Type B pancreatic cell (in vitro differentiated cells): Measurements from ENCODE around the gene GYPE. TPM values are rescaled to one million over a fixed set of nuclear protein-coding genes. Genes with fewer than 3 reads are reported as not detected.
"Not testable (repeated sequence)": the region's sequence is repeated elsewhere in the genome, so short reads cannot be mapped to it uniquely, and the experiment has no call there.

Experiments used
- DNase-seq: peaks from one replicate; pipeline ENCODE4 v3.0.0; 2021; ENCODE audit warnings: mixed read lengths; ENCODE audit not compliant: unreplicated experiment; ENCODE audit errors: extremely low spot score
- H3K27ac Mint-ChIP-seq: 2 replicates; pipeline ENCODE4 v1.8.0; 2021; ENCODE audit warnings: mild to moderate bottlenecking, mixed read lengths
- H3K27me3 Mint-ChIP-seq: 2 replicates; pipeline ENCODE4 v1.8.0; 2021; ENCODE audit warnings: mixed read lengths
- H3K36me3 Mint-ChIP-seq: 2 replicates; pipeline ENCODE4 v1.8.0; 2021; ENCODE audit warnings: mixed read lengths
- H3K4me1 Mint-ChIP-seq: one replicate; pipeline ENCODE4 v1.8.0; 2021; ENCODE audit warnings: mixed read lengths; ENCODE audit not compliant: unreplicated experiment
- H3K4me3 Mint-ChIP-seq: 2 replicates; pipeline ENCODE4 v1.8.0; 2021; ENCODE audit warnings: mild to moderate bottlenecking, mixed read lengths
- H3K9me3 Mint-ChIP-seq: 2 replicates; pipeline ENCODE4 v1.8.0; 2021; ENCODE audit warnings: mixed read lengths
- CTCF ChIP-seq: fragments of 200-600 bp; sonication (generic); conservative IDR thresholded peaks from 2 replicates; pipeline ENCODE4 v1.5.0; 2021; ENCODE audit warnings: antibody characterized with exemption, mild to moderate bottlenecking
- long read RNA-seq: library from polyadenylated mRNA; unstranded; transcript quantifications from one replicate; pipeline ENCODE4 v2.0.0, GENCODE V29; 2020
- total RNA-seq: library from RNA; stranded (reverse); gene quantifications from 2 replicates; pipeline ENCODE4 v1.2.1, GENCODE V29; 2021; ENCODE audit warnings: low replicate concordance

GYPE gene
- total RNA-seq = not detected in 2 replicates
- long read RNA-seq = 0 reads

- not testable (repeated sequence) for H3K4me1 Mint-ChIP-seq, H3K9me3 Mint-ChIP-seq, H3K27ac Mint-ChIP-seq, H3K36me3 Mint-ChIP-seq, DNase-seq, H3K4me3 Mint-ChIP-seq
- peaks cover 19% of the 10 kb centered on the region for H3K27me3 Mint-ChIP-seq
These were observed at the start of gene GYPE for GRCh38 chr4:143905440-143905839. Gene GYPE, minus strand, starts transcription at chr4:143905559. Its CDS starts 52 bp downstream, at chr4:143905507.

- not testable (repeated sequence) for H3K4me1 Mint-ChIP-seq, H3K36me3 Mint-ChIP-seq, H3K9me3 Mint-ChIP-seq, H3K4me3 Mint-ChIP-seq, H3K27ac Mint-ChIP-seq, H3K27me3 Mint-ChIP-seq, DNase-seq
These were observed 46.2 kb upstream of the GYPE start for GRCh38 chr4:143951458-143951972.

GRCh38 chr4:143950967-143951366 lies 45.6 kb upstream of the GYPE start:
- H3K4me1 Mint-ChIP-seq, H3K4me3 Mint-ChIP-seq, H3K9me3 Mint-ChIP-seq, H3K36me3 Mint-ChIP-seq, DNase-seq, H3K27ac Mint-ChIP-seq, H3K27me3 Mint-ChIP-seq: not testable (repeated sequence)

GRCh38 chr4:143950185-143950584 lies 44.8 kb upstream of the GYPE start:
- not testable (repeated sequence) for H3K27me3 Mint-ChIP-seq, H3K4me3 Mint-ChIP-seq, H3K9me3 Mint-ChIP-seq, DNase-seq, H3K4me1 Mint-ChIP-seq, H3K36me3 Mint-ChIP-seq, H3K27ac Mint-ChIP-seq

- H3K4me1 Mint-ChIP-seq, H3K27ac Mint-ChIP-seq, H3K9me3 Mint-ChIP-seq, DNase-seq, H3K4me3 Mint-ChIP-seq, H3K36me3 Mint-ChIP-seq, H3K27me3 Mint-ChIP-seq: not testable (repeated sequence)
These were observed 42.1 kb upstream of the GYPE start for GRCh38 chr4:143947493-143947892.

- DNase-seq, H3K36me3 Mint-ChIP-seq, H3K9me3 Mint-ChIP-seq, H3K4me3 Mint-ChIP-seq, H3K4me1 Mint-ChIP-seq, H3K27ac Mint-ChIP-seq, H3K27me3 Mint-ChIP-seq: not testable (repeated sequence)
These were observed 35.3 kb upstream of the GYPE start for GRCh38 chr4:143940708-143941107.

GRCh38 chr4:143939528-143939927 lies 34.2 kb upstream of the GYPE start:
- Mint-ChIP-seq H3K27ac (no peak overlapping the region), H3K9me3 (no peaks in the 10 kb centered on the region), H3K4me1 (no peaks in the 10 kb centered on the region), H3K36me3 (no peaks in the 10 kb centered on the region), H3K27me3 (no peaks in the 10 kb centered on the region), H3K4me3 (no peak overlapping the region)
- no peak for DNase-seq
- no peak for TF ChIP-seq CTCF

- not testable (repeated sequence) for H3K27me3 Mint-ChIP-seq, H3K36me3 Mint-ChIP-seq, H3K4me1 Mint-ChIP-seq, H3K4me3 Mint-ChIP-seq, H3K9me3 Mint-ChIP-seq, DNase-seq, H3K27ac Mint-ChIP-seq
These were observed 33.5 kb upstream of the GYPE start for GRCh38 chr4:143938890-143939289.

GRCh38 chr4:143921181-143921580 lies 15.8 kb upstream of the GYPE start:
- H3K27ac Mint-ChIP-seq = no peak overlapping the region
- peaks cover 9% of the 10 kb centered on the region for H3K27me3 Mint-ChIP-seq
- no peak overlapping the region for H3K4me3 Mint-ChIP-seq
- TF ChIP-seq CTCF = no peak
- H3K9me3 Mint-ChIP-seq = no peaks in the 10 kb centered on the region
- DNase-seq = no peak
- no peaks in the 10 kb centered on the region for H3K4me1 Mint-ChIP-seq
- no peaks in the 10 kb centered on the region for H3K36me3 Mint-ChIP-seq

GRCh38 chr4:143916485-143916884 lies 11.1 kb upstream of the GYPE start:
- not testable (repeated sequence) for H3K9me3 Mint-ChIP-seq, H3K27me3 Mint-ChIP-seq, H3K4me1 Mint-ChIP-seq, H3K36me3 Mint-ChIP-seq, DNase-seq, H3K4me3 Mint-ChIP-seq, H3K27ac Mint-ChIP-seq

GRCh38 chr4:143912478-143912877 lies 7.1 kb upstream of the GYPE start:
- H3K4me1 Mint-ChIP-seq, H3K9me3 Mint-ChIP-seq, H3K4me3 Mint-ChIP-seq, DNase-seq, H3K36me3 Mint-ChIP-seq, H3K27ac Mint-ChIP-seq: not testable (repeated sequence)
- peaks cover 12% of the 10 kb centered on the region for H3K27me3 Mint-ChIP-seq

- not testable (repeated sequence) for H3K9me3 Mint-ChIP-seq, H3K27ac Mint-ChIP-seq, H3K4me3 Mint-ChIP-seq, H3K36me3 Mint-ChIP-seq, H3K4me1 Mint-ChIP-seq, DNase-seq
- peaks cover 11% of the 10 kb centered on the region for H3K27me3 Mint-ChIP-seq
These were observed 6.4 kb upstream of the GYPE start for GRCh38 chr4:143911528-143912417.
